Body of pancreas (tissue), 4 donors: ENCODE measurements around the gene WWOX. TPM values are rescaled to one million over a fixed set of nuclear protein-coding genes. Genes with fewer than 3 reads are reported as not detected.

Experiments used
- ATAC-seq: fragments of 150-250 bp; one replicate; pipeline ENCODE4 v1.9.1; 2016
- DNase-seq, 4 donors: peaks; one replicate each; pipeline ENCODE4 v3.0.0-alpha.2; 2019
- H3K27ac ChIP-seq, 4 donors: fragments of 200-600 bp; sonication (generic); 1 replicate in 3 of 4; 2 replicates in 1 of 4; pipeline versions ENCODE4 v1.5.1 to v1.6.1; 2016 to 2019; ENCODE audit warnings: mild to moderate bottlenecking in 1 of 4, mixed read lengths in 1 of 4, moderate library complexity in 1 of 4
- H3K27me3 ChIP-seq, 2 donors: fragments of 200-600 bp; sonication (generic); one replicate each; pipeline ENCODE4 v1.6.0; 2016; ENCODE audit warnings: mild to moderate bottlenecking in 1 of 2
- H3K36me3 ChIP-seq, 2 donors: fragments of 200-600 bp; sonication (generic); replicated peaks in 1 of 2; 2 replicates each; pipeline ENCODE4 v1.5.1; 2016; ENCODE audit warnings: low read depth in 2 of 2; ENCODE audit not compliant: insufficient read depth in 1 of 2
- H3K4me1 ChIP-seq: fragments of 200-600 bp; sonication (generic); one replicate; pipeline ENCODE4 v1.6.0; 2016
- H3K4me3 ChIP-seq, 2 donors: fragments of 200-600 bp; sonication (generic); 1 replicate in 1 of 2; 2 replicates in 1 of 2; pipeline ENCODE4 v1.5.1; 2016 to 2019
- H3K9me3 ChIP-seq, 3 donors: fragments of 200-600 bp; sonication (generic); 1 replicate in 2 of 3; 2 replicates in 1 of 3; pipeline ENCODE4 v1.5.1; 2016
- CTCF ChIP-seq, 7 experiments: fragments of 450-650 bp in 4 of 7; fragments of 200-600 bp in 3 of 7; sonication (generic) in 3 of 7; IDR thresholded peaks; one replicate each; pipeline ENCODE4 v1.5.1; 2016 to 2019; ENCODE audit warnings: antibody characterized with exemption in 7 of 7
- POLR2A ChIP-seq, 3 donors: fragments of 450-650 bp; IDR thresholded peaks; one replicate each; pipeline ENCODE4 v1.6.1; 2016; ENCODE audit warnings: antibody characterized with exemption in 3 of 3, mild to moderate bottlenecking in 2 of 3
- WGBS, 2 donors: methylation state at CpG; one replicate each; pipeline ENCODE4 v1.1.5; 2017; 5-methylcytosine and 5-hydroxymethylcytosine counted together
- intact Hi-C: fragments of 100-400 bp; cut with DNase I; formaldehyde crosslinking; loops from one replicate; pipeline ENCODE4 v1.15.1; 2023
- total RNA-seq, 2 donors: library from RNA; depleted of rRNA; stranded (reverse); fragments of >200 nt; gene quantifications; one replicate each; pipeline ENCODE4 v1.1.0, GENCODE V29; 2016

WWOX gene
- total RNA-seq, 2 donors from 2014 or later, result 52.7 to 67.2 TPM

DNA sequence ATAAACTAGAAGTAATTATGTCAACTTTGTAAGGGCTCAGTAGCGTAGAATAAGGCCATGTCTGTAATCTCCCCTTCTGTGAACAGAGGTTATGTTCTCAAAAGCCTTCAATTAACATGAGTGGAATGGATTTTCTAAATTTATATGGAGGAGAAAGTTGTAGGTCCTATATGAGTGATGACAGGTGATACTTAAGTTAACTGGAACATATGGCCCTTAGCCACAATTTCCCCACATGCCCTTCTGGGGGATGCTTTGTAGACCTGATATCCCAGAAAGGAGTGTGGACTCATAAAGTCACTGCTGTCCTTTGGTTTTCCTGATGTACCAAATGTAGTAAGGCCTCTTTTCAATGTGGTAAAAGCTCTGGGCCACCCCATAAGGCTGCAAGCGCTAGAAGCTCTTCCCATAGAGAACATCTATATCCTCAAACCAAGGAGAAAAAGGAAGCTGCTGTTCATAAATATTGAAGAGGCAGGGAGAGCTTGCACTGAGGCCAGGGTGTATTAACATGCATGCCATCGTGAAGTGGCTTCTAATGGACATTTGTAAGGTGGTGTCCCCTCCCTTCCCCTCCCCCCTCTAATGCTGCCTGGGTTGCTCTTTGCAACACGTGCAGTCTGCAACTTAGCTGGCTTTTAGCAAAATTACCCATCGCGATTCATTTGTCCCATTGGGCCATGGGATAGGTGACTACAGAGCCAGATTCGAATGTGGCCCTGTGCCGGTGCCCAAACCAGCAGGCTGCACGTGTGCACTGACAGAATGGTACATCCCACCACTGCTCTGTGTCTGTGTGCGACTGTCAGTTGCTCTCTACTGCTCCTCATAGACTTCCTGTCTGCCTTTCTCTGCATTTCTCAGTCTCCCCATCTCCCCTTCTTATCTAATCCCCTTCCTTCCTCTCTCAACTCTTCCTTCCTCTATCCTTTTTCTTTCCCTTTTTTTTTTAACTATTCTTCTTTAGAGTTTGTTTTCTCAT lies 269.0 kb downstream of the WWOX start:
- H3K4me1 ChIP-seq, result no peaks in the 10 kb centered on the region
- TF ChIP-seq CTCF (IDR thresholded peaks at IDR 0.05), result no peak
- no peak for TF ChIP-seq POLR2A (IDR thresholded peaks at IDR 0.05)
- H3K9me3 ChIP-seq, result no peaks in the 10 kb centered on the region
- no peak overlapping the region for H3K27ac ChIP-seq
- H3K27me3 ChIP-seq, result no peaks in the 10 kb centered on the region
- intact Hi-C loops, result no loop called here
- no peaks in the 10 kb centered on the region for H3K36me3 ChIP-seq
- 85 to 94% methylated on average over 10 of the region's 10 CpGs for WGBS, 2 donors
- no peak overlapping the region for H3K4me3 ChIP-seq
- ATAC-seq (no peak), DNase-seq (no peak)

DNA sequence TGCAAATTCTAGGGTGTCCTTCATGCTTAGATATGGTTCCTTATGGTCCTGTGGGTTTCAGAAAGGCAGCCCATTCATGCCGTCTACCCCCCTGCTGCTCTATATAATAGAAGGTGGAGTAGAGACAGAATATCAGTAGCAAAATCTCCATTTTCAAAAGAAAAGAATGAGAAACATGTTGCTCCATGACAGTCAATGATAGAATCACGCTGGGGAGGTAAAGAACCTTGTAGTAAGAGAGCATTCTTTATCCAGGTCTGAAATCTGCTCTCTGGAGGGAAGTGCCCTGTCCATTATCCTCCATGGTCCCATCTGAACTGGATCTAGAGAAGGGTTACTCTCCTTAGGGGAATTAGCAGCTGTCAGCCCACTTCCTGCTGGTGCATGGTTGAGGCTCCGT lies 272.8 kb downstream of the WWOX start:
- TF ChIP-seq CTCF (IDR thresholded peaks at IDR 0.05) (no peak), POLR2A (IDR thresholded peaks at IDR 0.05) (no peak)
- ATAC-seq (no peak), DNase-seq (no peak)
- 91 to 92% methylated on average over 3 of the region's 3 CpGs for WGBS, 2 donors
- Histone ChIP-seq H3K9me3 (no peaks in the 10 kb centered on the region), H3K27ac (no peak overlapping the region), H3K4me3 (no peak overlapping the region), H3K4me1 (no peaks in the 10 kb centered on the region), H3K36me3 (no peaks in the 10 kb centered on the region), H3K27me3 (no peaks in the 10 kb centered on the region)
- intact Hi-C loops, result no loop called here

- no peaks in the 10 kb centered on the region for H3K4me1 ChIP-seq
- 91 to 94% methylated on average over 15 of the region's 15 CpGs for WGBS, 2 donors
- no peaks in the 10 kb centered on the region for H3K9me3 ChIP-seq
- ATAC-seq (no peak), DNase-seq (peak in 1 of 4 donors; percentile 20)
- H3K36me3 ChIP-seq, result no peaks in the 10 kb centered on the region
- no peaks in the 10 kb centered on the region for H3K27me3 ChIP-seq
- intact Hi-C loops, result no loop called here
- no peak overlapping the region for H3K4me3 ChIP-seq
- no peak overlapping the region for H3K27ac ChIP-seq
- TF ChIP-seq CTCF (IDR thresholded peaks at IDR 0.05) (no peak), POLR2A (IDR thresholded peaks at IDR 0.05) (no peak)
Measured at GRCh38 chr16:78375055-78375679, 275.7 kb downstream of the WWOX start.

- Histone ChIP-seq H3K4me1 (no peaks in the 10 kb centered on the region), H3K27ac (no peak overlapping the region), H3K36me3 (no peaks in the 10 kb centered on the region), H3K4me3 (no peak overlapping the region), H3K9me3 (no peaks in the 10 kb centered on the region), H3K27me3 (no peaks in the 10 kb centered on the region)
- no peak for TF ChIP-seq CTCF (IDR thresholded peaks at IDR 0.05)
- no peak for TF ChIP-seq POLR2A (IDR thresholded peaks at IDR 0.05)
- ATAC-seq, result no peak
- intact Hi-C loops, result no loop called here
- 80 to 86% methylated on average over 4 of the region's 4 CpGs for WGBS, 2 donors
- no peak for DNase-seq
Measured at GRCh38 chr16:78376452-78376851, 277.0 kb downstream of the WWOX start.
